Keratinocyte (primary cell): ENCODE results near the gene SRSF5. TPM values are rescaled to one million over a fixed set of nuclear protein-coding genes. Genes with fewer than 3 reads are reported as not detected.

Experiments used
- DNase-seq: peaks from one replicate; pipeline ENCODE4 v3.0.0-alpha.2; 2011; ENCODE audit warnings: low read depth, missing footprints, low spot score
- FAIRE-seq: peaks from 2 replicates; lab custom pipeline; 2011; peaks lifted over from hg19 to GRCh38; lab: Jason Lieb, UNC
- H2AFZ ChIP-seq: 2 replicates; pipeline ENCODE4 v1.6.0; 2012; ENCODE audit warnings: low read length, control low read depth, inconsistent platforms; ENCODE audit not compliant: control insufficient read depth
- H3K27ac ChIP-seq: 2 replicates; pipeline ENCODE4 v1.5.1; 2011; ENCODE audit warnings: low read length; ENCODE audit not compliant: control insufficient read depth, insufficient read depth
- H3K27me3 ChIP-seq: 3 replicates; pipeline ENCODE4 v1.6.0; 2011; ENCODE audit warnings: low read length; ENCODE audit not compliant: control insufficient read depth, insufficient read depth; ENCODE audit errors: extremely low read depth
- H3K36me3 ChIP-seq, 2 experiments: 2 replicates in 1 of 2; 3 replicates in 1 of 2; pipeline ENCODE4 v1.5.1; 2011; ENCODE audit warnings: low read length in 2 of 2, mild to moderate bottlenecking in 1 of 2; ENCODE audit not compliant: control insufficient read depth in 2 of 2, insufficient read depth in 2 of 2; ENCODE audit errors: extremely low read depth in 1 of 2
- H3K4me1 ChIP-seq: 3 replicates; pipeline ENCODE4 v1.5.1; 2011; ENCODE audit warnings: low read length; ENCODE audit not compliant: control insufficient read depth, insufficient read depth; ENCODE audit errors: extremely low read depth
- H3K4me2 ChIP-seq: 3 replicates; pipeline ENCODE4 v1.6.0; 2011; ENCODE audit warnings: low read depth, low read length; ENCODE audit not compliant: control insufficient read depth, insufficient read depth; ENCODE audit errors: extremely low read depth
- H3K4me3 ChIP-seq, 3 experiments: fragments of 200-600 bp in 1 of 3; sonication (generic) in 1 of 3; 2 replicates in 2 of 3; 3 replicates in 1 of 3; pipeline ENCODE4 v1.5.1; 2011 to 2016; ENCODE audit warnings: low read length in 3 of 3, mild to moderate bottlenecking in 3 of 3, control low read depth in 2 of 3, inconsistent platforms in 1 of 3, low read depth in 1 of 3, mixed read lengths in 1 of 3, mixed run types in 1 of 3, moderate library complexity in 1 of 3; ENCODE audit not compliant: control insufficient read depth in 2 of 3, insufficient read depth in 2 of 3; ENCODE audit errors: extremely low read depth in 1 of 3
- H3K79me2 ChIP-seq: 2 replicates; pipeline ENCODE4 v1.6.0; 2012; ENCODE audit warnings: low read length; ENCODE audit not compliant: control insufficient read depth, insufficient read depth
- H3K9ac ChIP-seq: 3 replicates; pipeline ENCODE4 v1.6.0; 2011; ENCODE audit warnings: low read length; ENCODE audit not compliant: control insufficient read depth, insufficient read depth; ENCODE audit errors: extremely low read depth
- H3K9me1 ChIP-seq: 3 replicates; pipeline ENCODE4 v1.6.0; 2011; ENCODE audit warnings: low read length; ENCODE audit not compliant: control insufficient read depth, insufficient read depth; ENCODE audit errors: extremely low read depth
- H3K9me3 ChIP-seq: 2 replicates; pipeline ENCODE4 v1.5.1; 2012; ENCODE audit warnings: low read depth, low read length; ENCODE audit not compliant: control insufficient read depth
- H4K20me1 ChIP-seq: 3 replicates; pipeline ENCODE4 v1.6.0; 2011; ENCODE audit warnings: low read length; ENCODE audit not compliant: control insufficient read depth, insufficient read depth; ENCODE audit errors: extremely low read depth
- CTCF ChIP-seq, 3 experiments: IDR thresholded peaks in 1 of 3; conservative IDR thresholded peaks in 1 of 3; optimal IDR thresholded peaks in 1 of 3; 2 replicates in 2 of 3; 3 replicates in 1 of 3; pipeline versions ENCODE3 to v1.5.1; 2011; ENCODE audit warnings: low read length in 3 of 3, mild to moderate bottlenecking in 3 of 3, moderate library complexity in 2 of 3, control low read depth in 1 of 3, inconsistent platforms in 1 of 3; ENCODE audit not compliant: insufficient read depth in 2 of 3; ENCODE audit errors: extremely low read depth in 1 of 3
- EZH2 ChIP-seq: IDR thresholded peaks from one replicate; pipeline ENCODE4 v1.6.1; 2012; ENCODE audit warnings: inconsistent platforms, mild to moderate bottlenecking, low read length, moderate library complexity
- dilution Hi-C: fragments of 300-500 bp; cut with MboI; formaldehyde crosslinking; loops from one replicate; pipeline ENCODE4 v1.7.0; 2020; ENCODE audit warnings: low sequenced_read_pairs; ENCODE audit not compliant: extremely low pct_ligation_motif_present
- polyA plus RNA-seq, 5 experiments: library from polyadenylated mRNA; depleted of rRNA in 3 of 5; stranded (reverse) in 3 of 5; stranded (forward) in 1 of 5; unstranded in 1 of 5; fragments of >200 nt; gene quantifications; 1 replicate in 1 of 5; 2 replicates in 3 of 5; 3 replicates in 1 of 5; pipeline versions ENCODE4 v1.2.1 to v1.2.3, GENCODE V29; 2011 to 2012; ENCODE audit warnings: missing spikeins in 2 of 5, low read depth in 1 of 5, low replicate concordance in 1 of 5

Gene SRSF5
- polyA plus RNA-seq, 1 donor (not counting 4 experiments of a cell fraction or from before 2014, with no cell fraction given) = 292 TPM

- Histone ChIP-seq H2AFZ (no peak overlapping the region), H3K27me3 (no peaks in the 10 kb centered on the region), H3K4me3 (no peak overlapping the region), H3K9ac (no peak overlapping the region), H3K79me2 (no peaks in the 10 kb centered on the region), H3K4me1 (peaks cover under 1% of the 10 kb centered on the region), H3K27ac (no peak overlapping the region), H3K9me3 (no peaks in the 10 kb centered on the region), H3K9me1 (no peaks in the 10 kb centered on the region), H4K20me1 (no peaks in the 10 kb centered on the region), H3K36me3 (no peaks in the 10 kb centered on the region), H3K4me2 (no peak overlapping the region)
- TF ChIP-seq CTCF (optimal IDR thresholded peaks at IDR 0.05 in 1 of 3, IDR thresholded peaks at IDR 0.05 in 1 of 3, conservative IDR thresholded peaks at IDR 0.05 in 1 of 3; ENCODE audit: extremely low read depth in 1 of 3, insufficient read depth in 2 of 3, low read length in 3 of 3) = no peak
- no peak for TF ChIP-seq EZH2
- no peak for FAIRE-seq
- no peak for DNase-seq
- dilution Hi-C loops = no loop called here
Observed at GRCh38 chr14:69794791-69795190, 27.8 kb downstream of the SRSF5 start.

- Histone ChIP-seq H2AFZ (no peak overlapping the region), H3K9me1 (no peaks in the 10 kb centered on the region), H3K27me3 (no peaks in the 10 kb centered on the region), H3K4me1 (no peaks in the 10 kb centered on the region), H3K4me2 (no peak overlapping the region), H3K79me2 (no peaks in the 10 kb centered on the region), H3K36me3 (no peaks in the 10 kb centered on the region), H3K9me3 (no peaks in the 10 kb centered on the region), H3K27ac (no peak overlapping the region), H4K20me1 (no peaks in the 10 kb centered on the region), H3K9ac (no peak overlapping the region), H3K4me3 (no peak overlapping the region)
- TF ChIP-seq CTCF (optimal IDR thresholded peaks at IDR 0.05 in 1 of 3, IDR thresholded peaks at IDR 0.05 in 1 of 3, conservative IDR thresholded peaks at IDR 0.05 in 1 of 3; ENCODE audit: extremely low read depth in 1 of 3, insufficient read depth in 2 of 3, low read length in 3 of 3) (no peak), EZH2 (no peak)
- DNase-seq (no peak), FAIRE-seq (no peak)
- dilution Hi-C loops = no loop called here
Observed at GRCh38 chr14:69795691-69796090, 28.7 kb downstream of the SRSF5 start.
